Fibroblast of lung (primary cell): ENCODE measurements around the gene ZBTB37.

Experiments
- CTCF ChIP-seq, 2 donors: IDR thresholded peaks in 1 of 2; conservative IDR thresholded peaks in 1 of 2; 1 replicate in 1 of 2; 2 replicates in 1 of 2; pipeline ENCODE4 v1.5.1; 2011 to 2012; ENCODE audit warnings: low read length in 2 of 2, control low read depth in 1 of 2, inconsistent platforms in 1 of 2, low read depth in 1 of 2, mild to moderate bottlenecking in 1 of 2
- EZH2 ChIP-seq: IDR thresholded peaks from 2 replicates; pipeline ENCODE4 v1.5.1; 2012; ENCODE audit warnings: low read length, control low read depth, mild to moderate bottlenecking; ENCODE audit errors: missing control alignments

DNA sequence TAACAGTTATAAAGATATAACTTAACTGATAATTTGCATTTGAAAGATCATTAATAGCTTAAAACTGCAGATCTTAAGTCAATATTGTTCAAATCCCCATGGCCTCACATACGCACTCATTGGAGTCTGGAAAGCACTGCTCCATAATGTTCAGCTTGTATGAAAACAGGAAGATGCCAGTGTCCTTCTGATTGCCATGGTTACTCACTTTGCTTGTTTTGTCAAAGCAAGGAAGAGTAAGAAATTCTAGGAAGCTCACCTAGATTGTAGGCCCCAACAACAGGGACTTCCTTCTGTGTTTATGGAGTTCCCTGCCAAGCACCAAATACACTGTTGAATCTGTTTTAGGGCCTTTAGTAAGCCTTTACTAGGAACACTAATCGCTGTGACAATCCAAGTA is 11.3 kb upstream of the ZBTB37 start:
- no peak for TF ChIP-seq CTCF (conservative IDR thresholded peaks at IDR 0.05 in 1 of 2, IDR thresholded peaks at IDR 0.05 in 1 of 2; ENCODE audit: low read depth in 1 of 2, low read length in 2 of 2)
- no peak for TF ChIP-seq EZH2
